GM18873 (cell line): ENCODE results near the gene MSANTD2.
"Not testable (repeated sequence)": the region's sequence is repeated elsewhere in the genome, so short reads cannot be mapped to it uniquely, and the experiment has no call there.

ENCODE experiments used
- ATAC-seq: cut with Tn5 transposase; IDR thresholded peaks from one replicate; pipeline ENCODE4 v1.9.1; 2021; ENCODE audit warnings: mild to moderate bottlenecking, moderate library complexity, moderate number of reproducible peaks; ENCODE audit not compliant: unreplicated experiment, low FRiP score

Gene MSANTD2

DNA sequence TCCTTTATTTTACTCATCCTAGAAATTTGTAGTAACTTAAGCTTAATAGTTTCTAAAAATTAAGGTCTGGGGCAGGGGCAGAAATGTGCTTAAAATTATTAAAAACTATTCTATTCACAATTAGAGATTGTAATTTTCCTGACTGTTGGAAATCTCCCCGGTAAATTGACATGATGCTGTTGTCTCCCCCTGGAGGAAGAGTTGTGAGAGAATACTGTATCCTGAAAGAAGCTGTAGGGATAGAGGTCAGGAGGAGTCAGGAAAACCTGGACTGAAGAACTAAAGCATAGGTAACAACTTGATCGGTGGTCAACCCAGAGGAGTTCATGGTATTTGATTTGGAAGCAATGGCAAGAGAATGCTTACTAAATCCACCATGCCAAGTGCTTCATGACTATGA, 21.9 kb downstream of the MSANTD2 start:
- ATAC-seq, result no peak

DNA sequence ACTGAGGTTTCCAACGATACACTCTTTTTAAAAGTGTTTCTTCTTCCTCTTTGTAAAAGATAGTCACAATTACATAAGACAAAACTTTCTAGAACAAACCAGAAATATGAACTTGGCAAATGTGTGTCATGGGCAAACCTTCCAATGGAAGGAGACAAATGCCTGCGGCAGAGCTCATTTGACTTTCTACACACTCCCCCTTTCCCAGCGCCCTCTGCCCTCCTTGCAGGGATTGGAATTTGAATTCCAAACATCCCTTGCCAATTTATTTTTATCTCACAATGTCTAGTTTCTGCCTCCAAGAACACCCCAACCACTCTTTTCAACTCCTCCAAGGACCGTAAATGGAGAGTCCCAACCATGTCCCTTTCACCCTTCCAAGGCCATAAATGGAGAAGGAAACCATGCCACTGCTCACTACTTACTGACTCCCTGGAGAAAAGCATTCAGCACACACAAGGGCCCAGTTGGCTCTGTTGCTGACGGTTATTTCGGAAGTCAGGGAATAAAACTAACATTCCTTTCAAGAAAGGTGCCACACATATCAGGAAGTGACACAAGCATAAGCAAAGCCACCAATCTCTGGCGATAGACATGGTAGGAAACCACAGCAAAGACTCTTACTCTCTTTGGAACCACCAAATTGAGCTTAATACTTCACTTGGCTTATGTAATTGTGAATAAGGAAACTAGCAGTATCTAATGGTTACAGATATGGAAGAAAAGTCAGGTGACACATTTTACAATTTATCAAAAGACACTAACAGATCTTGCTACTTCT, 23.2 kb downstream of the MSANTD2 start:
- no peak for ATAC-seq

DNA sequence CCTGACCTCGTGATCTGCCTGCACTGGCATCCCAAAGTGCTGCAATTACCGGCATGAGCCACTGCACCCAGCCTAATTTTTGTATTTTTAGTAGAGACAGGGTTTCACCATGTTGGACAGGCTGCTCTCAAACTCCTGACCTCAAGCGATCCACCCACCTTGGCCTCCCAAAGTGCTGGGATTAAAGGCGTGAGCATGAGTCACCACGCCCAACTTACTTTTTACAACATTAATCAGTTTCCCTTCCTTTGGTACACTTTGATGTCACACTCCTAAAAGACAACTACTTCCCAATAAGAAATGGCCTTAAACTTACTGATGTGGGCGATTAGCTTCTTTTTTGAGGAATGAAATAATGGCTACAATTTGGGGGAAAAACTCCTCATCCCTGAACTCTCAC, 29.2 kb downstream of the MSANTD2 start:
- not testable (repeated sequence) for ATAC-seq

- ATAC-seq, result no peak
Measured at GRCh38 chr11:124769806-124770774, 30.1 kb downstream of the MSANTD2 start.

DNA sequence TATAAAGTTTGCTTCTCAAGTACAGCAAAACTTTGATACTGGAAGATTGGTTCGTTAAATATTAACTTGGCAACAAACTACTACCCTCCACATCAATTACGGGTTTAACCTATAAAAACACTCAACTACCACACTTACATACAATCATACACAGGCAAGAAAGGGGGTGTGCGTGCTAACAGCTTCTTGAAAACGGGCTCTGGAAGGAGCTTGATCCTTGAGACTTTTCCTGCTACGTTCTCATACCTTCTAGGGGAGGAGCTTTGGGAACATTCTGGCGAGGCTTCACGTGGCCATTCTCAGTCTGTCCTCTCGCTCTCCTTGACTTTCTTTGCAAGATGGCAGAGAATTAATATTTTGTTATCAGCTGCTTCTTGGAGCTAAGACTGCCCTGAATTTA, 31.3 kb downstream of the MSANTD2 start:
- ATAC-seq, result no peak

DNA sequence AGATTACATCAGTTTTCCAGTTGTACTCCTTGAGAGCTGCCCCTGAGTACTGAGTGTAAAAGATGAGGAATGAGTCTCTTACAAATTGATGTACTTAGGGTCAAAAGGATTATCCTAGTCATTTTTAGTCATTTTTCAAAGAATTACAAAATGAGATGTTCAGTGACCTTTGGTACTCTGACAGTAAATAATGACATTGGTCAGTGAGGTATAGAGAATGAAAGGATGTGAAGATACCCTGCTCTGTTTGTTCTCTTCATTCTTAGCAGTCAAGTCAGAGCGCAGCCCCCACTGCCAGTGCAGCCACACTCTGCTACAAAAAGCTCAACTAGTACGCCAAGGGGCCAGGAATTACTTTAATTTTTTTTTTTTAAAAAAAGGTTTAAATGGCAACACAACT, 34.0 kb downstream of the MSANTD2 start:
- no peak for ATAC-seq

DNA sequence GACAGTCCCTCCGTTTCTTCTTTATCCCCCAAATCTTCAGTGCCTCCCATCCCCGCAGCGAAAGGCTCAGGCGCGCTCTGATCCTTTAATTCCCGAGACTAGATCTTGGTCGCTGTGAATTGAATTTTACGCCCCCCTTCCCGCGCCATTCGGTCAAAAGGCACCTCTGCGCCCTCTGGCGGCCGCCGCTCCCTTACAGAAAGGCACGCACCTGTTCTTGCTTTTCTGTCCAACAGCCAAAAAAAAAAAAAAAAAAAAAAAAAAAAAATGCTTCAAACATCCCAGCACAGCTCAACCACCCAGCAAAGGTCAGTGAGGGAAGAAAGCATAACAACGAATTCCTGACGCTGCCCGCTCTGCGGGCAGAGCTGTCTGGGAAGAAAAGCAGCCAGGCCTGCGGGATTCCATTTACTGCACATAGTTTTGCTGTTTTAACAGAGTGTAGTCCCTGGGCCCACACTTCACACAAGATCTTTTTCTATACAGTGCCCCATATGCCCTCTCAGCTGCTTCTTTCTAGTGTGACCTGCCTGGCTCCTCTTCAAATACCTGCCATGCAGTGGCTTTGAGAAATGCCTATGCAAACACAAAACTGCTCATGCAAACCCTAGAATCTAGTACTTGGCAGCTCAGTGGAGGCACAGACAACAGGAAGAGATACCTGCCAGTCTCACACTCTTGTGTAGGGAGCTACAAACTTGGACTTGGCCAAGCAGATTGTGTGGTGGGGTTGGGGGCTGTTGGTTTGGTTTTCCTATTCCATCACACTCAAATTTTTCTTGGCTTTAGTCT, 36.9 kb downstream of the MSANTD2 start:
- ATAC-seq, result no peak

- ATAC-seq, result no peak
Measured at GRCh38 chr11:124762624-124763155, 37.5 kb downstream of the MSANTD2 start.

- ATAC-seq, result no peak
Measured at GRCh38 chr11:124762105-124762623, 38.0 kb downstream of the MSANTD2 start, which contains the start of gene ESAM. ESAM (minus strand) TSS chr11:124762290; CDS start chr11:124762154, 136 bp downstream.

- ATAC-seq, result no peak
Measured at GRCh38 chr11:124761301-124762104, 38.7 kb downstream of the MSANTD2 start.

GRCh38 chr11:124760806-124761205, 39.4 kb downstream of the MSANTD2 start:
- no peak for ATAC-seq

DNA sequence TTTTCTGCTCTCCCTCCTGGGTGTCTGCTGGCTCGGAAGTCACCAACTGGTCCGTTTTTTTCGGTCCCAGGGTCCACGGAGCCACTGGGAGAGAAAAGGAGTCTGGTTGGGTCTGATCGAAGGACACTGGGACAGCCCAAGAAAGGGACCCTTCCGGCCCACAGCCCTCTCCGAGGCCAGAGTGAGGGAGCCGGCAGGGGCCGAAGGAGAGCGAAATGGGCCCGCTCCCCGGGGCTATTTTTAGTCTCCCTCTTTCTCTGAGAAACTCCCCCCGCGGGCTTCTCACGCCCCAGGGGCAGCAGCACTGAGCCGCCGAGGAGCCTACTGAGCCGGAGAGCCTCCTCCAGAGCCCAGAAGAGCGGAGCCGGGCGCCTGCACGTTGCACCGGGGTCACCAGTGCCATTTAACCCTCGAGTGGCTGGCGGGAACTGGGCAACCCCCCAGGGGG, 40.0 kb downstream of the MSANTD2 start:
- ATAC-seq, result no peak

- ATAC-seq, result no peak
Measured at GRCh38 chr11:124759266-124760204, 40.7 kb downstream of the MSANTD2 start.

DNA sequence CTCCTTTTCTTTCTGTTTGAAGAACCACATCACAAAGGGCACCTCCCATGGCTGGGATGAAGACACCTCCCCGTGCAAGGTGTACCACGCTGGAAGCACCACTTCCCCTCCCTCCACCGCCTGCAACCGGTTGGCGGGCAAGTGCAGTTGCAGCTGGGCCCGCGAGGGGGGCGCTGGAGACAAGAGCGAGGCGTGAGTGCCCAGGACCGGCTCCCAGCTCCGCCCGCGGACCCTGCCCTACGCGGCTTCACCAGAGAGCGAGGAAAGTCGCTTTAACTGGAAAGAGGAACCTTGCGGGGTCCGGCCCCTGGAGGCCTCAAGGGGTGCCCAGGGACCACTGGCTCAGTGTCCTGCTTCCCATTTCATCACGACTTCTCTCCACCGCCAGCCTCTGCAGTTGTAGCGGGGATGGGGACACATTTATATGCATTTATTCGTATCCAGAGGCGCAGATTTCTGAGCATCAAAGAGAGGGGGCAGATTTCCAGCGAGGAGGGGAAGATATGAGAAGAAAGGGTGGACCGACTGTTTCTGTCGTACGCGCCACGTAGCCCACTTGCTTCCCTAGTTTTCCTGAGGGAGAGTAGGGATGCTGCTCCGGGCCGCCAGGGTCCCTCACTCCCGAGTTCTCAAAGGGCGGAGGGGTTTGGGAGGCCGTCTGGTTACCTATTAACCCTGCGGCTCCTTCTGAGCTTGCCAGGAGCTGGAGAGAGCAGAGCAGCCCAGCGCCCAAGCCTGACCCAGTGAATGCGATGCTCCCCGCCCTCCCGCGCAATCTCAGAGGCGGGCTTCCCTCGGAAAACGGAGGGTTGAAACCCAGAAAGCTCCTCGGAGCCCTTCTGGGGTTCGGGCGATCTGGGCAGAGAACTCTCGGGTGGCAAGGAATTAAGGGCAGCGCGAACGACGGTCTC, 41.6 kb downstream of the MSANTD2 start:
- ATAC-seq, result peak; percentile 48

- ATAC-seq, result no peak
Measured at GRCh38 chr11:124757320-124757719, 42.9 kb downstream of the MSANTD2 start.

GRCh38 chr11:124756753-124757227, 43.4 kb downstream of the MSANTD2 start:
- ATAC-seq, result no peak
